ENCODE data around the gene ZNF433.

Gene ZNF433

DNA sequence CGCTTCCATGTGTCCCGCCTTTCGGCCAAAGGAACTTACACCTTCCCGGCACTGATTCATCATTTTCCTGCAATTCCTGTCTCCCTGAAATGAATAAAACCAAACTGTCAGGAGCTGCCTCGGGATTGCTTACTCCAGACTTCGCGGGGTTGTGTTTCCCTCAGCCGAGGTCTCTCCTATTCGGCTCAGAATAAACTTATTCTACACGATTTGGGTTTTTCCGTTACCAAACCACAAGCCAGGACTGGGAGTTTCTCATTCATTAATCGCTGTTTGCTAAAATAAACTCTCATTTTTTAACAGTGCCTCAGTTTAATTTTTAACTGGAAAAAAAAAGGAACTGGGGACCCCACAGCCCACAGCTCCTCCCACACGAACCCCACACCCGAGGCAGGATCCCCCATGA is 16.6 kb upstream of the ZNF433 start:
- Histone ChIP-seq H3K27ac (ENCODE audit: low read depth, low read length) (no peak overlapping the region), H3K9ac (ENCODE audit: low read length in 5 of 5) (peak overlapping the region; percentile 3 to 80 (median 66)), H3K27me3 (ENCODE audit: control insufficient read depth in 5 of 5, insufficient read depth in 4 of 5, low read length in 5 of 5) (no peaks in the 10 kb centered on the region), H3K4me1 (ENCODE audit: control insufficient read depth in 5 of 5, insufficient read depth in 5 of 5, low read length in 5 of 5) (peaks cover 0 to 18% (median 17%) of the 10 kb centered on the region in 5 donors), H3K9me3 (ENCODE audit: control insufficient read depth in 5 of 5, low read length in 5 of 5) (no peaks in the 10 kb centered on the region), H3K36me3 (ENCODE audit: control insufficient read depth in 5 of 5, insufficient read depth in 5 of 5, low read length in 5 of 5) (no peaks in the 10 kb centered on the region), H3K4me3 (ENCODE audit: low read depth in 1 of 5, low read length in 5 of 5) (peak overlapping the region; percentile 53 to 90 (median 76))

DNA sequence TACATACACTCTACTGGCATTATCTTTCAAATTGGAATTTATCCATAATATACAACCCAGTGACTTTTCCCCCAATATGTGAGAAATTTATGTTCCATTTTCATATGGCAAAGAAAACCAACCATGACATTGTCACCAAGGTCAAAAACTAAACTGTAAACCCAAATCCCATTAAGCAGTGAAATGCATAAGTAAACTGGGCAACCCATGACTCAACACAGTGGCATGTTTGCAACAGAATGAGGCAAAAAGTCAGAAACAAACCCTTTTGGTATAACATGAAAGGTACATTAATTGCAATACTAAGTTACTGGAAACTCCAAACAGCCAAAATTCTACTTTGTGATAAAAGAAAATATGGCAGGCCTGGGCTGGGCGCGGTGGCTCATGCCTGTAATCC is 12.4 kb upstream of the ZNF433 start:
- no peak overlapping the region for H3K4me3 ChIP-seq (ENCODE audit: low read depth in 1 of 5, low read length in 5 of 5)
- H3K27ac ChIP-seq (ENCODE audit: low read depth, low read length), result no peak overlapping the region
- no peak overlapping the region for H3K9ac ChIP-seq (ENCODE audit: low read length in 5 of 5)
- H3K36me3 ChIP-seq (ENCODE audit: control insufficient read depth in 5 of 5, insufficient read depth in 5 of 5, low read length in 5 of 5), result peaks cover 0 to 7% (median 2%) of the 10 kb centered on the region in 5 donors
- no peaks in the 10 kb centered on the region for H3K27me3 ChIP-seq (ENCODE audit: control insufficient read depth in 5 of 5, insufficient read depth in 4 of 5, low read length in 5 of 5)
- peaks cover 8 to 30% (median 21%) of the 10 kb centered on the region in 5 donors for H3K9me3 ChIP-seq (ENCODE audit: control insufficient read depth in 5 of 5, low read length in 5 of 5)
- peaks cover 3 to 13% (median 12%) of the 10 kb centered on the region in 5 donors for H3K4me1 ChIP-seq (ENCODE audit: control insufficient read depth in 5 of 5, insufficient read depth in 5 of 5, low read length in 5 of 5)

DNA sequence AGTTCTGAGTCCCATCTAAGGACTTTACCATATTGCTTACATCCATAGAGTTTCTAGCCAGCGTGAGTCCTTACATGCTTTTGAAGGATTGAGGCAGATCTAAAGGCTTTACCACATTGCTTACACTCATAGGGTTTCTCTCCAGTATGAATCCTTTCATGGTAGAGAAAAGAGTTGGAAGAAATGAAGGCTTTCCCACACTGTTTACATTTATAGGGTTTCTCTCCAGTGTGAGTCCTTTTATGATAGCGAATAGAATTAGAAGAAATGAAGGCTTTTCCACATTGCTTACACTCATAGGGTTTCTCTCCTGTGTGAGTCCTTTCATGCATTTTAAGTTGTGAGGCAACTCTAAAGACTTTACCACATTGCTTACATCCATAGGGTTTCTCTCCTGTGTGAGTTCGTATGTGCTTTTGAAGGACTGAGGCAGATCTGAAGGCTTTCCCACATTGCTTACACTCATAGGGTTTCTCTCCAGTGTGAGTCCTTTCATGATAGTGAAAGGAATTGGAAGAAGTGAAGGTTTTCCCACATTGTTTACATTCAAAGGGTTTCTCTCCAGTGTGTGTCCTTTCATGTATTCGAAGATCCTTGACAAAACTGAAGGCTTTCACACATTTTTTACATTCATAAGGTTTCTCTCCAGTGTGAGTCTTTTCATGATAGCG is 8.4 kb upstream of the ZNF433 start:
- H3K27me3 ChIP-seq (ENCODE audit: control insufficient read depth in 5 of 5, insufficient read depth in 4 of 5, low read length in 5 of 5), result no peaks in the 10 kb centered on the region
- no peak overlapping the region for H3K9ac ChIP-seq (ENCODE audit: low read length in 5 of 5)
- H3K27ac ChIP-seq (ENCODE audit: low read depth, low read length), result no peak overlapping the region
- H3K4me3 ChIP-seq (ENCODE audit: low read depth in 1 of 5, low read length in 5 of 5), result peak overlapping the region in 3 of 5 donors; percentile 12 to 42 (median 33)
- peaks cover 0 to 7% (median 2%) of the 10 kb centered on the region in 5 donors for H3K36me3 ChIP-seq (ENCODE audit: control insufficient read depth in 5 of 5, insufficient read depth in 5 of 5, low read length in 5 of 5)
- peaks cover 0 to 3% (median 0%) of the 10 kb centered on the region in 5 donors for H3K4me1 ChIP-seq (ENCODE audit: control insufficient read depth in 5 of 5, insufficient read depth in 5 of 5, low read length in 5 of 5)
- H3K9me3 ChIP-seq (ENCODE audit: control insufficient read depth in 5 of 5, low read length in 5 of 5), result peaks cover 12 to 41% (median 29%) of the 10 kb centered on the region in 5 donors

DNA sequence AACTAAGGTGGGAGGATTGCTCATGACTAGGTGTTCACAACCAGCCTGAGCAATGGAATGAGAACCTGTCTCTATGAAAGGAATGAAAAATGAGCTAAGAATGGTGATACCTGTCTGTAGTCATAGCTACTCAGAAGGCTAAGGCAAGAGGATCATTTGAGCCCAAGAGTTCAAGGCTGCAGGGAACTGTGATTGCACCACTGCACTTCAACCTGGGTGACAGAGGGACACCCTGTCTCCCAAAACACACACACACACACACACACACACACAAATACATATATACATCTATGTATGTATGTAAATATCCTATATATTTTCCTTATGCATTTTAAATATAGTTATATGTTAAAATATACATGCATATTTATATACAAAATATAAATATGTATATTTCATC is 7.4 kb upstream of the ZNF433 start:
- Histone ChIP-seq H3K9me3 (ENCODE audit: control insufficient read depth in 5 of 5, low read length in 5 of 5) (peaks cover 12 to 41% (median 29%) of the 10 kb centered on the region in 5 donors), H3K4me1 (ENCODE audit: control insufficient read depth in 5 of 5, insufficient read depth in 5 of 5, low read length in 5 of 5) (peaks cover 0 to 3% (median 0%) of the 10 kb centered on the region in 5 donors), H3K9ac (ENCODE audit: low read length in 5 of 5) (no peak overlapping the region), H3K27me3 (ENCODE audit: control insufficient read depth in 5 of 5, insufficient read depth in 4 of 5, low read length in 5 of 5) (no peaks in the 10 kb centered on the region), H3K27ac (ENCODE audit: low read depth, low read length) (no peak overlapping the region), H3K4me3 (ENCODE audit: low read depth in 1 of 5, low read length in 5 of 5) (peak overlapping the region in 3 of 5 donors; percentile 0 to 19 (median 19)), H3K36me3 (ENCODE audit: control insufficient read depth in 5 of 5, insufficient read depth in 5 of 5, low read length in 5 of 5) (peaks cover 0 to 7% (median 2%) of the 10 kb centered on the region in 5 donors)

DNA sequence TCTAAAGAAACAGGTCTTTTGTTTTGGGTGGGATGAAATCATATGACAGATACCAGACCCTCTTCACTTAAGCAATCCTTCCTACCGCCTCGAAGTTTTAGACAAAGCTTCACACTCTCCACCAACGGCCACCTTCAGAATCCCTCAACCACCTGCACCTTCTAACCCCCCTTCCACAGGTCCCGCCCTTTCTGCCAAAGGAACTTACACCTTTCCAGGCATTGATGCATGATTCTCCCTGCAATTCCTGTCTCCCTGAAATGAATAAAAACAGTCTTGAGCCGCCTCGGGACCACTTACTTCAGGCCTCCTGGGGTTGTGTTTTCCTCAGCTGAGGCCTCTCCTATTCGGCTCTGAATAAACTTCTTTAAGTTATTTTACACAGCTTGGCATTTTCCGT is 859 bp downstream of the ZNF433 start:
- Histone ChIP-seq H3K27me3 (ENCODE audit: control insufficient read depth in 5 of 5, insufficient read depth in 4 of 5, low read length in 5 of 5) (no peaks in the 10 kb centered on the region), H3K4me1 (ENCODE audit: control insufficient read depth in 5 of 5, insufficient read depth in 5 of 5, low read length in 5 of 5) (peaks cover 0 to 18% (median 16%) of the 10 kb centered on the region in 5 donors), H3K27ac (ENCODE audit: low read depth, low read length) (peak overlapping the region; percentile 72), H3K9me3 (ENCODE audit: control insufficient read depth in 5 of 5, low read length in 5 of 5) (no peaks in the 10 kb centered on the region), H3K36me3 (ENCODE audit: control insufficient read depth in 5 of 5, insufficient read depth in 5 of 5, low read length in 5 of 5) (no peaks in the 10 kb centered on the region), H3K4me3 (ENCODE audit: low read depth in 1 of 5, low read length in 5 of 5) (peak overlapping the region; percentile 63 to 96 (median 92)), H3K9ac (ENCODE audit: low read length in 5 of 5) (peak overlapping the region in 4 of 5 donors; percentile 88 to 97 (median 96))

DNA sequence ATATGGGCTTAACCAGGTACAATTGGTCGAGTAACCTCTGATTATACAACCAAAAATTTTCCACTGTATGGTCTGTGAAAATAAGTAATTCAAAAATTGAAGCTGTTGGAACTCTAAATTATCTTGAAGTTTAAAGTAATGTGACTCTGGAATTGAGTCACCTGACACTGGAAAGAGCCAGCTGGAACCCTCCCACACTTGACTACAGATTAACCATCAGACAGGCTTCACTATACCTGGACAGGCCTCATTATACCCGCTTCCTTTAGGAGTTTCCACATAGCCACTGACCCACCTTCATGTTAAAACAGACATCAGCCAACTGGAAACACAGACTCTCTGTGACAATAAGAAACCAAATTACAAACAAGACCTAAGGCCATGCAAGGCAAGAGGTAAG is 1.3 kb downstream of the ZNF433 start:
- H3K36me3 ChIP-seq (ENCODE audit: control insufficient read depth in 5 of 5, insufficient read depth in 5 of 5, low read length in 5 of 5), result no peaks in the 10 kb centered on the region
- H3K9me3 ChIP-seq (ENCODE audit: control insufficient read depth in 5 of 5, low read length in 5 of 5), result no peaks in the 10 kb centered on the region
- peak overlapping the region in 2 of 5 donors; percentile 88 to 96 for H3K9ac ChIP-seq (ENCODE audit: low read length in 5 of 5)
- H3K4me1 ChIP-seq (ENCODE audit: control insufficient read depth in 5 of 5, insufficient read depth in 5 of 5, low read length in 5 of 5), result peaks cover 0 to 18% (median 16%) of the 10 kb centered on the region in 5 donors
- H3K27me3 ChIP-seq (ENCODE audit: control insufficient read depth in 5 of 5, insufficient read depth in 4 of 5, low read length in 5 of 5), result no peaks in the 10 kb centered on the region
- H3K27ac ChIP-seq (ENCODE audit: low read depth, low read length), result no peak overlapping the region
- peak overlapping the region in 3 of 5 donors; percentile 63 to 96 (median 92) for H3K4me3 ChIP-seq (ENCODE audit: low read depth in 1 of 5, low read length in 5 of 5)

DNA sequence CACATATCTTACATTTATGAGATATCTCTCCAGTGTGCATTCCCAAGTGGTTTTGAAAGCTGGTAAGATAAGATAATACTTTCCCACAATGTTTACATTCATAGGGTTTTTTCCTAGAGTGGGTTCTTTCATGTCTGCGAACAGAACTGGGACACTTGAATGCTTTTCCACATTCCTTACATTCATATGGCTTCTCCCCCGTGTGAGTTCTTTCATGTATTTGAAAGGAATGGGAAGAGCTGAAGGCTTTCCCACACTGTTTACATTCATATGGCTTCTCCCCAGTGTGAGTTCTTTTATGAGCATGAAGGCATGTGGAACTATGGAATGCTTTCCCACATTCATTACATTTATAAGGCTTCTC is 19.7 kb downstream of the ZNF433 start:
- Histone ChIP-seq H3K9me3 (ENCODE audit: control insufficient read depth in 5 of 5, low read length in 5 of 5) (peaks cover 38 to 74% (median 51%) of the 10 kb centered on the region in 5 donors), H3K27me3 (ENCODE audit: control insufficient read depth in 5 of 5, insufficient read depth in 4 of 5, low read length in 5 of 5) (no peaks in the 10 kb centered on the region), H3K4me1 (ENCODE audit: control insufficient read depth in 5 of 5, insufficient read depth in 5 of 5, low read length in 5 of 5) (peaks cover 0 to 4% (median 0%) of the 10 kb centered on the region in 5 donors), H3K36me3 (ENCODE audit: control insufficient read depth in 5 of 5, insufficient read depth in 5 of 5, low read length in 5 of 5) (peaks cover 28 to 46% (median 43%) of the 10 kb centered on the region in 5 donors), H3K9ac (ENCODE audit: low read length in 5 of 5) (no peak overlapping the region), H3K4me3 (ENCODE audit: low read depth in 1 of 5, low read length in 5 of 5) (peak overlapping the region; percentile 4 to 62 (median 50)), H3K27ac (ENCODE audit: low read depth, low read length) (no peak overlapping the region)

DNA sequence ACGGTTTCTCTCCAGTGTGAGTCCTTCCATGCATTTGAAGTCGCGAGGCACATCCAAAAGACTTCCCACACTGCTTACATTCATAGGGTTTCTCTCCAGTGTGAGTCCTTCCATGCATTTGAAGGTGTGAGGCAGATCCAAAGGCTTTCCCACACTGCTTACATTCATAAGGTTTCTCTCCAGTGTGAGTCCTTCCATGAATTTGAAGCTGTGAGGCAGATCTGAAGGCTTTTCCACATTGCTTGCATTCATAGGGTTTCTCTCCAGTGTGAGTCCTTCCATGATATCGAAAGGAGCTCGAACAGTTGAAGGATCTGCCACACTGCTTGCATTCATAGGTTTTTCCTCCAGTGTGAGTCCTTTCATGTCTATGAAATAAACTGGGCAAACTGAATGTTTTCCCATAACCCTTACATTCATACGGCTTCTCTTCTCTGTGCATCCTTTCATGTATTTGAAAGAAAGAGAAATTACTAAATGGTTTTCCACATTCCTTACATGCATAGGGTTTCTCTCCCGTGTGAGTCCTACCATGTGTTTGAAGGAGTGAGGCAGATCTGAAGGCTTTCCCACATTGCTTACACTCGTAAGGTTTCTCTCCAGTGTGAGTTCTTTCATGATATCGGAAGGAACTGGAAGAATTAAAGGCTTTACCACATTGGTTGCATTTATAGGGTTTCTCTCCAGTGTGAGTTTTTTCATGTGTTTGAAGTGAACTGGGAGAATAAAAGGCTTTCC is 20.3 kb downstream of the ZNF433 start:
- Histone ChIP-seq H3K36me3 (ENCODE audit: control insufficient read depth in 5 of 5, insufficient read depth in 5 of 5, low read length in 5 of 5) (peaks cover 28 to 46% (median 43%) of the 10 kb centered on the region in 5 donors), H3K4me3 (ENCODE audit: low read depth in 1 of 5, low read length in 5 of 5) (peak overlapping the region; percentile 10 to 62 (median 50)), H3K9ac (ENCODE audit: low read length in 5 of 5) (no peak overlapping the region), H3K27me3 (ENCODE audit: control insufficient read depth in 5 of 5, insufficient read depth in 4 of 5, low read length in 5 of 5) (no peaks in the 10 kb centered on the region), H3K9me3 (ENCODE audit: control insufficient read depth in 5 of 5, low read length in 5 of 5) (peaks cover 38 to 72% (median 48%) of the 10 kb centered on the region in 5 donors), H3K27ac (ENCODE audit: low read depth, low read length) (no peak overlapping the region), H3K4me1 (ENCODE audit: control insufficient read depth in 5 of 5, insufficient read depth in 5 of 5, low read length in 5 of 5) (peaks cover 0 to 4% (median 0%) of the 10 kb centered on the region in 5 donors)

DNA sequence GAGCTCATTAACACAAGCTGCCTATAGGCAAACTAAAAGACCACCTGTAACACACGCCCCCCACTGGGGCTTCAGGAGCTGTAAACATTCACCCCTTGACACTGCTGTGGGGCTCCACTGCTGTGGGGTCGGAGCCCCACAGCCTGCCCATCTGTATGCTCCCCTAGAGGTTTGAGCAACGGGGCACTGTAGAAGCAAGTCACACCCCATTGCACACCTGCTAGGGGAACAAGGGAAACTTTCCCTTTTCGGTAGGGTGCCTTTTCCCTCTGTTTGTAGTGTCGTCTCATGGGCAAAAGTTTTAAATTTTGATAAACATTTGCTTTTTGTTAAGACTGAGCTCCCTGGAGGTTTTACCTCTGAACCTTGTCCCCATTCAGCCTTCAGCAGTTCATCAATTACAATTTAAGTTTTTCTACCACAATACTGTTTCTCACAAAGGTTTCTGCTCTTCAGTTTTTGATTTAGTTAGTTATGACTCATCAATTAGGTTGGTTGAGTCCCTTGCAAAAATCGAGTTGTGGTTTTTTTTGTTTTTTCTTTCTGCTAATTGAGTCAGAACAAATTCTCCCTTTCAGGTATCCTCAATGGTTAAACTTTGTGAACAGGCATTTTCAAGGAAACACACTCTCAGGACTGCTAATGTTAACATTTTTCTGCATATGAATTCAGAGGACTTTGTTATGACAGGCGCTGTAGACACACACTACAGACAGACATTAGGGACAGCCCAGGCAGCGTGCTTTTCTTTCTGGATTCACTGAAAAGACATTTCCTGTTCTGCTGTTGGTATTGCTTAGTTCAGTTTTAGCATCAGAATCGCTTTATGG is 35.1 kb downstream of the ZNF433 start:
- H3K27ac ChIP-seq (ENCODE audit: low read depth, low read length), result no peak overlapping the region
- H3K9me3 ChIP-seq (ENCODE audit: control insufficient read depth in 5 of 5, low read length in 5 of 5), result no peaks in the 10 kb centered on the region
- no peaks in the 10 kb centered on the region for H3K27me3 ChIP-seq (ENCODE audit: control insufficient read depth in 5 of 5, insufficient read depth in 4 of 5, low read length in 5 of 5)
- no peak overlapping the region for H3K4me3 ChIP-seq (ENCODE audit: low read depth in 1 of 5, low read length in 5 of 5)
- peaks cover 0 to 6% (median 5%) of the 10 kb centered on the region in 5 donors for H3K36me3 ChIP-seq (ENCODE audit: control insufficient read depth in 5 of 5, insufficient read depth in 5 of 5, low read length in 5 of 5)
- H3K9ac ChIP-seq (ENCODE audit: low read length in 5 of 5), result no peak overlapping the region
- H3K4me1 ChIP-seq (ENCODE audit: control insufficient read depth in 5 of 5, insufficient read depth in 5 of 5, low read length in 5 of 5), result no peaks in the 10 kb centered on the region
